Esophagus mucosa (tissue), 1 donor: Measurements from ENCODE around the gene LRSAM1. TPM values are rescaled to one million over a fixed set of nuclear protein-coding genes. Genes with fewer than 3 reads are reported as not detected.
A peak's percentile ranks its signal among the peaks of the same experiment; 100 is the strongest.

Experiments used
- ATAC-seq: fragments of 200-7000 bp; cut with Tn5 transposase; one replicate; pipeline ENCODE4 v1.9.1; 2020
- total RNA-seq: library from RNA; stranded (reverse); gene quantifications from one replicate; pipeline ENCODE4 v1.2.4, GENCODE V29; 2023
- donor health status: DM: yes; HTN: yes; CAD: no.

The LRSAM1 gene
- total RNA-seq, 1 donor from 2014 or later, result 13.5 TPM

GRCh38 chr9:127518091-127518856, 67.0 kb downstream of the LRSAM1 start:
- ATAC-seq, result no peak

GRCh38 chr9:127519301-127520166, 68.2 kb downstream of the LRSAM1 start:
- ATAC-seq, result peak; percentile 22

GRCh38 chr9:127520941-127521918, 69.9 kb downstream of the LRSAM1 start:
- ATAC-seq, result peak; percentile 8

- ATAC-seq, result peak; percentile 16
These were observed 70.6 kb downstream of the LRSAM1 start for GRCh38 chr9:127521919-127522304.

GRCh38 chr9:127522727-127523126, 71.4 kb downstream of the LRSAM1 start:
- ATAC-seq, result peak; percentile 29

- ATAC-seq, result peak; percentile 20
These were observed 72.1 kb downstream of the LRSAM1 start for GRCh38 chr9:127523312-127523851.

- ATAC-seq, result no peak
These were observed 73.1 kb downstream of the LRSAM1 start for GRCh38 chr9:127524373-127524772.

GRCh38 chr9:127525401-127526188, 74.3 kb downstream of the LRSAM1 start:
- ATAC-seq, result no peak

GRCh38 chr9:127526655-127527559, 75.6 kb downstream of the LRSAM1 start:
- ATAC-seq, result no peak

- peak; percentile 5 for ATAC-seq
These were observed 76.4 kb downstream of the LRSAM1 start for GRCh38 chr9:127527560-127528268.

- no peak for ATAC-seq
These were observed 77.3 kb downstream of the LRSAM1 start for GRCh38 chr9:127528422-127529251.

- ATAC-seq, result no peak
These were observed 78.4 kb downstream of the LRSAM1 start for GRCh38 chr9:127529671-127530070.

- ATAC-seq, result no peak
These were observed 79.1 kb downstream of the LRSAM1 start for GRCh38 chr9:127530206-127530941.

- ATAC-seq, result no peak
These were observed 80.4 kb downstream of the LRSAM1 start for GRCh38 chr9:127531676-127532075.

- no peak for ATAC-seq
These were observed 83.1 kb downstream of the LRSAM1 start for GRCh38 chr9:127534250-127534906.

- ATAC-seq, result peak; percentile 26
These were observed 83.6 kb downstream of the LRSAM1 start for GRCh38 chr9:127534931-127535330.

- ATAC-seq, result no peak
These were observed 84.1 kb downstream of the LRSAM1 start for GRCh38 chr9:127535396-127535795.
